ENCODE results near the gene PTPRG. TPM values are rescaled to one million over a fixed set of nuclear protein-coding genes. Genes with fewer than 3 reads are reported as not detected.

PTPRG gene
- total and polyA plus RNA-seq, 10 of the 15 experiments (the other 5 are each of a cell fraction or from before 2014, with no cell fraction given), result 0.29 to 20.7 (median 1.4) TPM

- no peak overlapping the region for H3K9ac ChIP-seq (ENCODE audit: control insufficient read depth, insufficient read depth, low read length)
- in situ Hi-C loops (cut with MboI), result no loop called here
- ChIA-PET SMC1A (ENCODE audit: uncharacterized antibody, unreplicated experiment) (interaction anchor here (0.6 to 2.1 kb wide), 6 partner anchors 9 to 968 kb away, joined by 3 to 6 read pairs (median 3); no protein-coding TSS in a partner anchor), POLR2A (no interaction called here), CTCF (interaction anchor here (1.2 to 2.5 kb wide), 2 partner anchors 10 to 114 kb away, joined by 3 to 11 read pairs; no protein-coding TSS in a partner anchor), RAD21 (ENCODE audit: unreplicated experiment) (interaction anchor here (0.6 to 1.3 kb wide), 2 partner anchors 10 to 330 kb away, joined by 4 to 5 read pairs; no protein-coding TSS in a partner anchor)
- H3K4me3 ChIP-seq, result no peak overlapping the region
- no peak overlapping the region for H3K27ac ChIP-seq (ENCODE audit: control insufficient read depth, insufficient read depth)
- no peaks in the 10 kb centered on the region for H3K27me3 ChIP-seq (replicated peaks in 1 of 2; ENCODE audit: control insufficient read depth in 2 of 2, insufficient read depth in 2 of 2, low read length in 1 of 2)
- TF ChIP-seq SIN3A (IDR thresholded peaks at IDR 0.05; ENCODE audit: low read depth, low read length) (no peak), CREB1 (IDR thresholded peaks at IDR 0.05; ENCODE audit: low read depth) (no peak), MYC (IDR thresholded peaks at IDR 0.05; ENCODE audit: insufficient read depth, insufficient read length, insufficient replicate concordance, low read length, severe bottlenecking) (no peak), BCLAF1 (IDR thresholded peaks at IDR 0.05) (no peak), DPF2 (IDR thresholded peaks at IDR 0.05) (no peak), CHD2 (IDR thresholded peaks at IDR 0.05; ENCODE audit: borderline replicate concordance, low read depth, low read length) (no peak)
- WGBS (ENCODE audit: insufficient coverage, insufficient replicate concordance, low lambda C conversion rate, missing lambda C conversion rate), result 0% methylated on average over 5 of the region's 5 CpGs
- H3K36me3 ChIP-seq (ENCODE audit: control insufficient read depth in 2 of 2, insufficient read depth in 2 of 2, low read length in 1 of 2), result no peaks in the 10 kb centered on the region
- DNase-seq (ENCODE audit: low read depth, low spot score), result no peak
- no peak overlapping the region for H3K4me2 ChIP-seq (ENCODE audit: control insufficient read depth, insufficient read depth)
- H3K9me3 ChIP-seq (replicated peaks; ENCODE audit: control insufficient read depth, insufficient read depth, low read length), result no peaks in the 10 kb centered on the region
- intact Hi-C loops (cut with micrococcal nuclease; ENCODE audit: unreplicated experiment), result loop anchor here (10.0 kb wide), 1 partner anchor 813 kb away; no protein-coding TSS in a partner anchor
- no peak for ATAC-seq
- no peaks in the 10 kb centered on the region for H3K4me1 ChIP-seq (ENCODE audit: control insufficient read depth, insufficient read depth, low read length)
- H4K20me1 ChIP-seq (ENCODE audit: control insufficient read depth, insufficient read depth), result no peaks in the 10 kb centered on the region
- H2AFZ ChIP-seq (ENCODE audit: control insufficient read depth, low read depth, low read length), result no peak overlapping the region
- FAIRE-seq, result no peak
- no peaks in the 10 kb centered on the region for H3K79me2 ChIP-seq (ENCODE audit: control insufficient read depth, insufficient read depth, low read length)
- BruUV-seq (replicated peaks), result no TSS peak
Observed at GRCh38 chr3:62197350-62198012, 636.1 kb downstream of the PTPRG start.
